ENCODE measurements around the gene KIAA1958. TPM values are rescaled to one million over a fixed set of nuclear protein-coding genes. Genes with fewer than 3 reads are reported as not detected.

KIAA1958 gene
- polyA plus RNA-seq, 2 of the 4 experiments (the other 2 are of a cell fraction), result 2.2 to 3.7 TPM

- POLR2A ChIA-PET, result no interaction called here
- CTCF ChIA-PET, result no interaction called here
Measured at GRCh38 chr9:112439825-112440224, 46.8 kb upstream of the KIAA1958 start.

GRCh38 chr9:112443200-112443599 is 43.4 kb upstream of the KIAA1958 start:
- no peak overlapping the region for H3K27ac ChIP-seq
- no peak overlapping the region for H3K4me2 ChIP-seq
- H3K9me3 ChIP-seq, result no peaks in the 10 kb centered on the region
- ChIA-PET POLR2A (interaction anchor here (0.6 kb wide), 1 partner anchor 350 kb away, joined by 3 read pairs; no protein-coding TSS in a partner anchor), CTCF (interaction anchor here (0.7 to 2.3 kb wide), 12 partner anchors 9 to 392 kb away, joined by 3 to 7 read pairs (median 4); no protein-coding TSS in a partner anchor)
- no peak for FAIRE-seq
- ATAC-seq, result peak in 1 of 2 experiments; percentile 60; a peak in 1 of 6 replicates
- peak in 1 of 2 experiments; percentile 23 for DNase-seq (ENCODE audit: low read depth in 1 of 2, low spot score in 1 of 2)
- no peak overlapping the region for H3K4me3 ChIP-seq
- H3K4me1 ChIP-seq, result no peaks in the 10 kb centered on the region
- TF ChIP-seq RAD21 (conservative IDR thresholded peaks at IDR 0.05 in 1 of 2, IDR thresholded peaks at IDR 0.05 in 1 of 2), result peak; percentile 28 to 49; a peak in 2 of 5 replicates
- peak; percentile 53 for TF ChIP-seq CTCF (IDR thresholded peaks at IDR 0.05)
- TF ChIP-seq ZNF302 (CRISPR knock-in tag; IDR thresholded peaks at IDR 0.05), result no peak
- no peak for TF ChIP-seq EHMT2 (IDR thresholded peaks at IDR 0.05; ENCODE audit: low read depth)
- no peak for TF ChIP-seq GATA3 (IDR thresholded peaks at IDR 0.05; ENCODE audit: borderline replicate concordance)
- TF ChIP-seq REST (IDR thresholded peaks at IDR 0.05), result no peak
- no peak for TF ChIP-seq HDAC2 (IDR thresholded peaks at IDR 0.05)
- no peak for TF ChIP-seq SREBF2 (IDR thresholded peaks at IDR 0.05)
- peak; percentile 61 for TF ChIP-seq SMC3 (IDR thresholded peaks at IDR 0.05)

More at GRCh38 chr9:112439825-112440224, 46.8 kb upstream of the KIAA1958 start:
- TF ChIP-seq, protein P1, sequence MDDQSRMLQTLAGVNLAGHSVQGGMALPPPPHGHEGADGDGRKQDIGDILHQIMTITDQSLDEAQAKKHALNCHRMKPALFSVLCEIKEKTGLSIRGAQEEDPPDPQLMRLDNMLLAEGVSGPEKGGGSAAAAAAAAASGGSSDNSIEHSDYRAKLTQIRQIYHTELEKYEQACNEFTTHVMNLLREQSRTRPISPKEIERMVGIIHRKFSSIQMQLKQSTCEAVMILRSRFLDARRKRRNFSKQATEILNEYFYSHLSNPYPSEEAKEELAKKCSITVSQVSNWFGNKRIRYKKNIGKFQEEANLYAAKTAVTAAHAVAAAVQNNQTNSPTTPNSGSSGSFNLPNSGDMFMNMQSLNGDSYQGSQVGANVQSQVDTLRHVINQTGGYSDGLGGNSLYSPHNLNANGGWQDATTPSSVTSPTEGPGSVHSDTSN (IDR thresholded peaks at IDR 0.05), result no peak
- TF ChIP-seq HOXA7 (CRISPR knock-in tag; IDR thresholded peaks at IDR 0.05) (no peak), ATOH8 (CRISPR knock-in tag; IDR thresholded peaks at IDR 0.05; ENCODE audit: low read depth) (no peak), KDM1A (IDR thresholded peaks at IDR 0.05; ENCODE audit: low read depth) (no peak), MYC (IDR thresholded peaks at IDR 0.05; ENCODE audit: borderline replicate concordance, low read length) (no peak), HEYL (CRISPR knock-in tag; IDR thresholded peaks at IDR 0.05) (no peak), BCL3 (IDR thresholded peaks at IDR 0.05) (no peak), CBX2 (IDR thresholded peaks at IDR 0.05; ENCODE audit: borderline replicate concordance, low read depth) (no peak), HMGXB4 (CRISPR knock-in tag; IDR thresholded peaks at IDR 0.05; ENCODE audit: borderline replicate concordance) (no peak), EP300 (IDR thresholded peaks at IDR 0.05) (no peak), FOSL2 (IDR thresholded peaks at IDR 0.05) (no peak), FOSL2 (CRISPR knock-in tag; IDR thresholded peaks at IDR 0.05) (no peak), EHF (CRISPR knock-in tag; IDR thresholded peaks at IDR 0.05) (no peak), GATA3 (IDR thresholded peaks at IDR 0.05; ENCODE audit: borderline replicate concordance) (no peak), NR3C1 (IDR thresholded peaks at IDR 0.05) (no peak), NFE2L2 (conservative IDR thresholded peaks at IDR 0.05; ENCODE audit: low read length) (no peak), RNF2 (IDR thresholded peaks at IDR 0.05; ENCODE audit: borderline replicate concordance, low read depth) (no peak), FOXS1 (CRISPR knock-in tag; IDR thresholded peaks at IDR 0.05) (no peak), HDAC2 (IDR thresholded peaks at IDR 0.05) (no peak)
- TF ChIP-seq, protein P2, sequence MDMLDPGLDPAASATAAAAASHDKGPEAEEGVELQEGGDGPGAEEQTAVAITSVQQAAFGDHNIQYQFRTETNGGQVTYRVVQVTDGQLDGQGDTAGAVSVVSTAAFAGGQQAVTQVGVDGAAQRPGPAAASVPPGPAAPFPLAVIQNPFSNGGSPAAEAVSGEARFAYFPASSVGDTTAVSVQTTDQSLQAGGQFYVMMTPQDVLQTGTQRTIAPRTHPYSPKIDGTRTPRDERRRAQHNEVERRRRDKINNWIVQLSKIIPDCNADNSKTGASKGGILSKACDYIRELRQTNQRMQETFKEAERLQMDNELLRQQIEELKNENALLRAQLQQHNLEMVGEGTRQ (IDR thresholded peaks at IDR 0.05), result no peak
- Histone ChIP-seq H3K4me3 (no peak overlapping the region), H3K27ac (no peak overlapping the region), H3K4me1 (no peaks in the 10 kb centered on the region), H3K9me3 (no peaks in the 10 kb centered on the region), H3K4me2 (no peak overlapping the region)
- FAIRE-seq, result no peak
- WGBS (ENCODE audit: missing lambda C conversion rate), result 90% methylated on average over 2 of the region's 2 CpGs
- DNase-seq (ENCODE audit: low read depth in 1 of 2, low spot score in 1 of 2), result no peak
- no peak for ATAC-seq
